SK-N-SH (cell line): ENCODE data around the gene FTO. TPM values are rescaled to one million over a fixed set of nuclear protein-coding genes. Genes with fewer than 3 reads are reported as not detected.

Source experiments
- CTCF ChIA-PET: fragments of 300-600, 350-600 bp; formaldehyde crosslinking; extraction: SDS; loops from one replicate; lab custom pipeline; 2021; lab: Yijun Ruan, JAX
- POLR2A ChIA-PET: fragments of 350-600 bp; sonication (Branson Sonifier 250); formaldehyde crosslinking; extraction: SDS; loops from one replicate; lab custom pipeline; 2020; ENCODE audit warnings: antibody characterized with exemption, inconsistent platforms; lab: Yijun Ruan, JAX
- DNase-seq: peaks from one replicate; pipeline ENCODE4 v3.0.0; 2012
- H2AFZ ChIP-seq: fragments of 200-600 bp; sonication (generic); 2 replicates; pipeline ENCODE4 v1.8.1; 2016; ENCODE audit warnings: antibody characterized with exemption, mild to moderate bottlenecking, low read depth
- H3F3A ChIP-seq: fragments of 200-600 bp; sonication (generic); replicated peaks from 2 replicates; pipeline ENCODE3; 2016; ENCODE audit warnings: antibody characterized with exemption, mild to moderate bottlenecking; ENCODE audit not compliant: insufficient read depth
- H3K27ac ChIP-seq, 2 experiments: fragments of 200-500 bp in 1 of 2; fragments of 200-600 bp in 1 of 2; sonication (Bioruptor generic) in 1 of 2; sonication (generic), shearing (Covaris generic) in 1 of 2; 2 replicates each; pipeline versions ENCODE4 v1.5.1 to v1.6.1; 2014 to 2016; ENCODE audit warnings: low read depth in 2 of 2, inconsistent platforms in 1 of 2, low read length in 1 of 2, mild to moderate bottlenecking in 1 of 2, mixed read lengths in 1 of 2
- H3K27me3 ChIP-seq: fragments of 200-600 bp; sonication (generic), shearing (Covaris generic); 2 replicates; pipeline ENCODE4 v1.6.1; 2016; ENCODE audit warnings: mixed run types; ENCODE audit not compliant: insufficient read depth
- H3K36me3 ChIP-seq, 2 experiments: fragments of 200-500 bp in 1 of 2; fragments of 200-600 bp in 1 of 2; sonication (Bioruptor generic) in 1 of 2; sonication (generic) in 1 of 2; replicated peaks in 1 of 2; 2 replicates each; pipeline versions ENCODE3 to v1.5.1; 2014 to 2016; ENCODE audit warnings: low read length in 1 of 2, mild to moderate bottlenecking in 1 of 2; ENCODE audit not compliant: insufficient read depth in 2 of 2, control insufficient read depth in 1 of 2
- H3K4me1 ChIP-seq, 2 experiments: fragments of 200-500 bp in 1 of 2; fragments of 200-600 bp in 1 of 2; sonication (Bioruptor generic) in 1 of 2; sonication (generic), shearing (Covaris generic) in 1 of 2; 2 replicates each; pipeline versions ENCODE4 v1.5.1 to v1.6.1; 2014 to 2016; ENCODE audit warnings: low read depth in 1 of 2, low read length in 1 of 2, mixed run types in 1 of 2; ENCODE audit not compliant: insufficient read depth in 2 of 2, control insufficient read depth in 1 of 2
- H3K4me2 ChIP-seq: fragments of 200-600 bp; sonication (generic), shearing (Covaris generic); 2 replicates; pipeline ENCODE4 v1.6.1; 2017; ENCODE audit warnings: mixed run types
- H3K4me3 ChIP-seq, 2 experiments: fragments of 200-500 bp in 1 of 2; fragments of 200-600 bp in 1 of 2; sonication (Bioruptor generic) in 1 of 2; sonication (generic), shearing (Covaris generic) in 1 of 2; 2 replicates each; pipeline versions ENCODE4 v1.5.1 to v1.8.1; 2014 to 2016; ENCODE audit warnings: low read depth in 2 of 2, inconsistent platforms in 1 of 2, low read length in 1 of 2, mild to moderate bottlenecking in 1 of 2, mixed read lengths in 1 of 2, moderate library complexity in 1 of 2
- H3K79me2 ChIP-seq: fragments of 200-600 bp; sonication (generic); 2 replicates; pipeline ENCODE4 v1.8.1; 2017; ENCODE audit warnings: mild to moderate bottlenecking; ENCODE audit not compliant: insufficient read depth
- H3K9ac ChIP-seq: fragments of 200-600 bp; sonication (generic); 2 replicates; pipeline ENCODE4 v1.6.1; 2017; ENCODE audit warnings: mixed run types
- H3K9me2 ChIP-seq: fragments of 200-600 bp; sonication (generic); 2 replicates; pipeline ENCODE4 v1.6.1; 2017; ENCODE audit warnings: mixed run types
- H3K9me3 ChIP-seq: fragments of 200-600 bp; sonication (generic); 2 replicates; pipeline ENCODE4 v1.6.1; 2017; ENCODE audit warnings: mixed run types, mild to moderate bottlenecking, moderate library complexity
- H4K20me1 ChIP-seq: fragments of 200-600 bp; sonication (generic); 2 replicates; pipeline ENCODE4 v1.6.1; 2017; ENCODE audit warnings: mild to moderate bottlenecking, mixed run types; ENCODE audit not compliant: insufficient read depth
- CHD2 ChIP-seq: fragments of 150-350 bp; IDR thresholded peaks from 2 replicates; pipeline ENCODE4 v1.6.1; 2018; ENCODE audit warnings: low read length; ENCODE audit not compliant: partially characterized antibody
- CTCF ChIP-seq: fragments of 200-600 bp; sonication (generic); IDR thresholded peaks from 2 replicates; pipeline ENCODE4 v1.6.1; 2017; ENCODE audit warnings: antibody characterized with exemption, mild to moderate bottlenecking, moderate library complexity
- EP300 ChIP-seq, 2 experiments: IDR thresholded peaks; 2 replicates each; pipeline versions ENCODE4 v1.4.0 to v1.6.1; 2012; ENCODE audit warnings: borderline replicate concordance in 1 of 2, low read depth in 1 of 2, low read length in 1 of 2
- EZH2phosphoT487 ChIP-seq: fragments of 200-600 bp; sonication (generic); IDR thresholded peaks from 2 replicates; pipeline ENCODE4 v1.6.1; 2017; ENCODE audit warnings: low read depth, mixed run types, mild to moderate bottlenecking, antibody characterized with exemption, moderate library complexity, borderline replicate concordance
- FOSL2 ChIP-seq: IDR thresholded peaks from 2 replicates; pipeline ENCODE4 v1.4.0; 2012; ENCODE audit warnings: low read depth, mild to moderate bottlenecking, moderate library complexity, borderline replicate concordance
- FOXJ3 ChIP-seq: sonication (generic); formaldehyde crosslinking; IDR thresholded peaks from 2 replicates; pipeline ENCODE4 v1.5.1; 2020; ENCODE audit warnings: mild to moderate bottlenecking, missing genetic modification reagents
- FOXM1 ChIP-seq: IDR thresholded peaks from 2 replicates; pipeline ENCODE4 v1.4.0; 2012; ENCODE audit warnings: low read depth, mild to moderate bottlenecking
- IRF3 ChIP-seq: fragments of 150-350 bp; IDR thresholded peaks from 2 replicates; pipeline ENCODE4 v1.6.1; 2016; ENCODE audit warnings: mild to moderate bottlenecking, low read depth, low read length
- MXI1 ChIP-seq: IDR thresholded peaks from 2 replicates; pipeline ENCODE4 v1.6.1; 2012; ENCODE audit warnings: mild to moderate bottlenecking, low read depth, low read length, improper control_type of control experiment
- NRF1 ChIP-seq: IDR thresholded peaks from 2 replicates; pipeline ENCODE4 v1.6.1; 2012; ENCODE audit warnings: low read depth, mild to moderate bottlenecking, low read length
- REST ChIP-seq: IDR thresholded peaks from 2 replicates; pipeline ENCODE4 v1.6.1; 2012; ENCODE audit warnings: mild to moderate bottlenecking, low read depth, low read length, moderate library complexity
- TAF1 ChIP-seq: IDR thresholded peaks from 2 replicates; pipeline ENCODE4 v1.6.1; 2012; ENCODE audit warnings: low read depth, mild to moderate bottlenecking, low read length, moderate library complexity, borderline replicate concordance
- ZBTB33 ChIP-seq: IDR thresholded peaks from 2 replicates; pipeline ENCODE4 v1.4.0; 2012; ENCODE audit warnings: low read depth, borderline replicate concordance
- WGBS: methylation state at CpG from one replicate; pipeline ENCODE4 v1.1.6; 2017; ENCODE audit warnings: low lambda C conversion rate; 5-methylcytosine and 5-hydroxymethylcytosine counted together
- polyA plus RNA-seq, 3 experiments: library from polyadenylated mRNA; depleted of rRNA; stranded (reverse); fragments of >200 nt; gene quantifications; 2 replicates each; pipeline ENCODE4 v1.2.3, GENCODE V29; 2012

The FTO gene
- polyA plus RNA-seq, 1 of the 3 experiments (the other 2 are of a cell fraction): 41.2 TPM

- TF ChIP-seq ZBTB33 (no peak), CTCF (no peak), FOSL2 (no peak), FOXJ3 (CRISPR knock-in tag) (no peak), CHD2 (no peak), EP300 (IDR thresholded peaks at IDR 0.05; ENCODE audit: borderline replicate concordance in 1 of 2, low read depth in 1 of 2, low read length in 1 of 2) (no peak), REST (no peak)
These were observed 260.3 kb downstream of the FTO start (continued) for GRCh38 chr16:53964145-53964790.

GRCh38 chr16:53966821-53967571 is 263.0 kb downstream of the FTO start:
- H3K4me1 ChIP-seq: 0 out of 4 replicates have a peak, but pooled peaks cover 0 to 5% of the 10 kb centered on the region in 2 experiments
- 93% methylated on average over 14 of the region's 14 CpGs for WGBS
- no peak for TF ChIP-seq TAF1
- no peak for TF ChIP-seq FOXM1
- no peak for TF ChIP-seq CHD2
- no peak for TF ChIP-seq MXI1
- TF ChIP-seq EZH2phosphoT487: no peak
- TF ChIP-seq IRF3: no peak
- TF ChIP-seq NRF1: no peak
- POLR2A ChIA-PET: no interaction called here
- no peaks in the 10 kb centered on the region for H3K9me3 ChIP-seq
- no peaks in the 10 kb centered on the region for H3F3A ChIP-seq
- no peaks in the 10 kb centered on the region for H3K36me3 ChIP-seq
- no peaks in the 10 kb centered on the region for H3K27me3 ChIP-seq
- no peak overlapping the region for H3K4me3 ChIP-seq
- no peaks in the 10 kb centered on the region for H3K79me2 ChIP-seq
- no peak for DNase-seq
- CTCF ChIA-PET: no interaction called here
- no peak overlapping the region for H3K27ac ChIP-seq
- H3K4me2 ChIP-seq: no peak overlapping the region
- H2AFZ ChIP-seq: no peak overlapping the region
- no peak overlapping the region for H3K9ac ChIP-seq
- no peaks in the 10 kb centered on the region for H3K9me2 ChIP-seq
- H4K20me1 ChIP-seq: no peaks in the 10 kb centered on the region
